ENCODE measurements around the gene YWHAH.

Gene YWHAH

GRCh38 chr22:31960767-31961166, 16.4 kb downstream of the YWHAH start:
- no peaks in the 10 kb centered on the region for H3K4me1 ChIP-seq (ENCODE audit: low read length)
- H3K27ac ChIP-seq (ENCODE audit: low read length), result no peak overlapping the region
- H3K79me2 ChIP-seq (ENCODE audit: low read length), result peaks cover 11% of the 10 kb centered on the region
- TF ChIP-seq EZH2phosphoT487 (IDR thresholded peaks at IDR 0.05; ENCODE audit: low read depth) (no peak), CTCF (IDR thresholded peaks at IDR 0.05; ENCODE audit: low read depth, low read length) (no peak)
- H3K9me3 ChIP-seq (ENCODE audit: insufficient read depth, low read length), result no peaks in the 10 kb centered on the region
- no peak overlapping the region for H3K4me2 ChIP-seq (ENCODE audit: low read length)
- no peak overlapping the region for H3K4me3 ChIP-seq (ENCODE audit: low read length)
- peaks cover 30% of the 10 kb centered on the region for H4K20me1 ChIP-seq (ENCODE audit: insufficient read depth, low read length)
- H3K9ac ChIP-seq (ENCODE audit: low read length), result no peak overlapping the region
- no peak overlapping the region for H2AFZ ChIP-seq (ENCODE audit: low read depth, low read length)
- H3K27me3 ChIP-seq (ENCODE audit: low read depth, low read length), result no peaks in the 10 kb centered on the region
- H3K36me3 ChIP-seq (replicated peaks; ENCODE audit: low read depth, low read length), result peaks cover 30% of the 10 kb centered on the region

- Histone ChIP-seq H4K20me1 (ENCODE audit: insufficient read depth, low read length) (peaks cover 12% of the 10 kb centered on the region), H3K79me2 (ENCODE audit: low read length) (no peaks in the 10 kb centered on the region), H3K9ac (ENCODE audit: low read length) (no peak overlapping the region), H3K36me3 (replicated peaks; ENCODE audit: low read depth, low read length) (peaks cover 12% of the 10 kb centered on the region), H3K4me1 (ENCODE audit: low read length) (no peaks in the 10 kb centered on the region), H3K27me3 (ENCODE audit: low read depth, low read length) (no peaks in the 10 kb centered on the region), H3K9me3 (ENCODE audit: insufficient read depth, low read length) (no peaks in the 10 kb centered on the region), H3K4me3 (ENCODE audit: low read length) (no peak overlapping the region), H3K27ac (ENCODE audit: low read length) (no peak overlapping the region), H3K4me2 (ENCODE audit: low read length) (no peak overlapping the region), H2AFZ (ENCODE audit: low read depth, low read length) (no peak overlapping the region)
- TF ChIP-seq CTCF (IDR thresholded peaks at IDR 0.05; ENCODE audit: low read depth, low read length), result no peak
- TF ChIP-seq EZH2phosphoT487 (IDR thresholded peaks at IDR 0.05; ENCODE audit: low read depth), result no peak
These were observed 18.2 kb downstream of the YWHAH start for GRCh38 chr22:31962387-31963125.

- no peaks in the 10 kb centered on the region for H4K20me1 ChIP-seq (ENCODE audit: insufficient read depth, low read length)
- no peak overlapping the region for H3K4me2 ChIP-seq (ENCODE audit: low read length)
- no peak overlapping the region for H3K4me3 ChIP-seq (ENCODE audit: low read length)
- no peaks in the 10 kb centered on the region for H3K36me3 ChIP-seq (replicated peaks; ENCODE audit: low read depth, low read length)
- H3K4me1 ChIP-seq (ENCODE audit: low read length), result peaks cover 15% of the 10 kb centered on the region
- no peaks in the 10 kb centered on the region for H3K79me2 ChIP-seq (ENCODE audit: low read length)
- H2AFZ ChIP-seq (ENCODE audit: low read depth, low read length), result no peak overlapping the region
- no peaks in the 10 kb centered on the region for H3K9me3 ChIP-seq (ENCODE audit: insufficient read depth, low read length)
- no peak for TF ChIP-seq EZH2phosphoT487 (IDR thresholded peaks at IDR 0.05; ENCODE audit: low read depth)
- H3K9ac ChIP-seq (ENCODE audit: low read length), result no peak overlapping the region
- H3K27me3 ChIP-seq (ENCODE audit: low read depth, low read length), result no peaks in the 10 kb centered on the region
- H3K27ac ChIP-seq (ENCODE audit: low read length), result no peak overlapping the region
These were observed 23.7 kb downstream of the YWHAH start for GRCh38 chr22:31968022-31968421.

- Histone ChIP-seq H4K20me1 (ENCODE audit: insufficient read depth, low read length) (no peaks in the 10 kb centered on the region), H3K9ac (ENCODE audit: low read length) (peak overlapping the region; percentile 13; the same call in 1 of the 2 replicates), H3K27me3 (ENCODE audit: low read depth, low read length) (no peaks in the 10 kb centered on the region), H3K4me2 (ENCODE audit: low read length) (peak overlapping the region; percentile 96), H3K4me1 (ENCODE audit: low read length) (peaks cover 15% of the 10 kb centered on the region), H2AFZ (ENCODE audit: low read depth, low read length) (peak overlapping the region; percentile 57), H3K36me3 (replicated peaks; ENCODE audit: low read depth, low read length) (no peaks in the 10 kb centered on the region), H3K79me2 (ENCODE audit: low read length) (no peaks in the 10 kb centered on the region), H3K27ac (ENCODE audit: low read length) (no peak overlapping the region), H3K4me3 (ENCODE audit: low read length) (peak overlapping the region; percentile 80), H3K9me3 (ENCODE audit: insufficient read depth, low read length) (no peaks in the 10 kb centered on the region)
- TF ChIP-seq EZH2phosphoT487 (IDR thresholded peaks at IDR 0.05; ENCODE audit: low read depth) (no peak), CTCF (IDR thresholded peaks at IDR 0.05; ENCODE audit: low read depth, low read length) (peak; percentile 85)
These were observed 25.6 kb downstream of the YWHAH start for GRCh38 chr22:31969789-31970489.
